ENCODE data around the gene SLC25A31.

GRCh38 chr4:127776620-127777019, 46.4 kb downstream of the SLC25A31 start:
- TF ChIP-seq CTCF (IDR thresholded peaks at IDR 0.05), result no peak
- no peak for TF ChIP-seq POLR2A (IDR thresholded peaks at IDR 0.05)

All from right lobe of liver (tissue), 4 donors.